ENCODE results near the gene GLB1L.

DNA sequence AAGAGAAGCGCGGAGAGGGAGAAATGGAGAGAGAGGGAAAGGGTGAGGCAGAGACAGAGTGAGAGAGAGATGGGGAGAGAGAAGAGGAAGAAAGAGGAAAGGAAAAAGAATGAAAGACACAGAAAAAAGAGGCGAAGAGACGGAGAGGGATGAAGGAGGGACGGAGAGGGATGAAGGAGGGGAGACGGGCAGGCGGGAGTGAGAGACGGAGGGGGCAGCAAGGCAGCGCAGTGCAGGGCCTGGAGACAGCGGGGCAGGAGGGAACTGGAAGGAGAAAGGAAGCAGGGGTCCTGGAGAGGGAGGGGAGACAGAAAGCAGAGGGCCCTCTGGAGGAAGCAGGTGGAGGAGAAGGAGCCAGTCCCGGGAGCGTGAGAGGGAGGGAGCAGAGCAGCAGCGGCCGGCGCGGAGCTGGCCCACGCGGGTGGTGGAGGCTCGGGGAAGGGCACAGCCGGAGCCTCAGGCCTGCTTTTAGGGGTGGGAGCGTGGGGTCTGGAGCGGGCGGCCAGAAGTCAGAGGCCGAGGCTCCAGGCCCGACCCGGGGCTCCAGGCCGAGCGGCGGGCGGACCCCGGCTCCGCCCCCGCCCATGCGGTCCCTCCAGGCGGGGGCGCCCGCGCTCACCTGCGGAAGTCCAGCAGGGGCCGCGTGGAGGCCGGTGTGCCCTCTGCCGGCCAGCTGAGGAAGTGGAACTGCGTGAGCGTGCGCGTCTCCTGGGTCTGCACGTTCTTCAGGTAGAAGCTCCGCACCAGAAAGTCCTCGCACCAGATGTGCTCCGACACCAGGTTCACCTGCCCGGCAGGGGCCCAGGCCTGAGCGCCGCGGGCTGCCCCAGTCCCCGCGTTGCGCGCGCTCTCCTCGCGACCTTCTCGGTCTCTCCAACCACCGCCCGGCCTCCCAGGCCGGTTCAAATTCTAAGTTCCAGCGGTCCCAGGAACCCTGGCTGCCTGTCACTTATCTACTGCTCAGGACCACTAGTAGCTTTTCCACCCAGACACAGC is 49.4 kb upstream of the GLB1L start:
- peak in 2 of 3 donors; percentile 61 to 73 for TF ChIP-seq POLR2AphosphoS5 (IDR thresholded peaks at IDR 0.05)
- TF ChIP-seq, protein P1, sequence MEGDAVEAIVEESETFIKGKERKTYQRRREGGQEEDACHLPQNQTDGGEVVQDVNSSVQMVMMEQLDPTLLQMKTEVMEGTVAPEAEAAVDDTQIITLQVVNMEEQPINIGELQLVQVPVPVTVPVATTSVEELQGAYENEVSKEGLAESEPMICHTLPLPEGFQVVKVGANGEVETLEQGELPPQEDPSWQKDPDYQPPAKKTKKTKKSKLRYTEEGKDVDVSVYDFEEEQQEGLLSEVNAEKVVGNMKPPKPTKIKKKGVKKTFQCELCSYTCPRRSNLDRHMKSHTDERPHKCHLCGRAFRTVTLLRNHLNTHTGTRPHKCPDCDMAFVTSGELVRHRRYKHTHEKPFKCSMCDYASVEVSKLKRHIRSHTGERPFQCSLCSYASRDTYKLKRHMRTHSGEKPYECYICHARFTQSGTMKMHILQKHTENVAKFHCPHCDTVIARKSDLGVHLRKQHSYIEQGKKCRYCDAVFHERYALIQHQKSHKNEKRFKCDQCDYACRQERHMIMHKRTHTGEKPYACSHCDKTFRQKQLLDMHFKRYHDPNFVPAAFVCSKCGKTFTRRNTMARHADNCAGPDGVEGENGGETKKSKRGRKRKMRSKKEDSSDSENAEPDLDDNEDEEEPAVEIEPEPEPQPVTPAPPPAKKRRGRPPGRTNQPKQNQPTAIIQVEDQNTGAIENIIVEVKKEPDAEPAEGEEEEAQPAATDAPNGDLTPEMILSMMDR (IDR thresholded peaks at IDR 0.05): peak; percentile 87 to 99 (median 97)
- TF ChIP-seq POLR2A (IDR thresholded peaks at IDR 0.05): no peak
